ENCODE measurements around the gene ISL1.

GRCh38 chr5:51389288-51389576 lies 6.0 kb downstream of the ISL1 start:
- TF ChIP-seq CTCF (IDR thresholded peaks at IDR 0.05; ENCODE audit: low read depth, low read length, missing input control) (no peak), MAX (IDR thresholded peaks at IDR 0.05) (no peak), ZBTB33 (IDR thresholded peaks at IDR 0.05) (no peak), SP1 (IDR thresholded peaks at IDR 0.05) (no peak), HNF4A (conservative IDR thresholded peaks at IDR 0.05) (no peak), JUND (IDR thresholded peaks at IDR 0.05) (no peak), FOXA1 (IDR thresholded peaks at IDR 0.05) (no peak), YY1 (IDR thresholded peaks at IDR 0.05) (no peak), REST (IDR thresholded peaks at IDR 0.05) (no peak), NR2F2 (IDR thresholded peaks at IDR 0.05) (no peak), RAD21 (IDR thresholded peaks at IDR 0.05) (no peak)
